Lower leg skin (tissue), 4 donors: Measurements from ENCODE around the gene TRAF2. TPM values are rescaled to one million over a fixed set of nuclear protein-coding genes. Genes with fewer than 3 reads are reported as not detected.
A peak's percentile ranks its signal among the peaks of the same experiment; 100 is the strongest.

Source experiments
- DNase-seq, 2 donors: peaks; one replicate each; pipeline ENCODE4 v3.0.0-alpha.2; 2019; ENCODE audit warnings: low spot score in 2 of 2
- H3K4me3 ChIP-seq: fragments of 200-600 bp; sonication (generic); 2 replicates; pipeline ENCODE4 v1.5.1; 2017; ENCODE audit warnings: mild to moderate bottlenecking, low read depth; ENCODE audit not compliant: poor library complexity, severe bottlenecking
- CTCF ChIP-seq, 3 donors: fragments of 450-650 bp; IDR thresholded peaks; one replicate each; pipeline ENCODE4 v1.5.1; 2016; ENCODE audit warnings: antibody characterized with exemption in 3 of 3, mild to moderate bottlenecking in 3 of 3, moderate library complexity in 2 of 3
- POLR2A ChIP-seq, 2 donors: fragments of 450-650 bp; IDR thresholded peaks; one replicate each; pipeline ENCODE4 v1.6.1; 2016 to 2017; ENCODE audit warnings: antibody characterized with exemption in 2 of 2, mild to moderate bottlenecking in 1 of 2, moderate library complexity in 1 of 2
- WGBS, 2 donors: methylation state at CpG; one replicate each; pipeline ENCODE4 v1.1.5; 2018; 5-methylcytosine and 5-hydroxymethylcytosine counted together
- intact Hi-C: fragments of 100-400 bp; cut with DNase I; formaldehyde crosslinking; loops from one replicate; pipeline ENCODE4 v1.15.0; 2023; ENCODE audit warnings: low total_unique reads
- total RNA-seq, 4 donors: library from RNA; depleted of rRNA; stranded (reverse); fragments of >200 nt; gene quantifications; one replicate each; pipeline ENCODE4 v1.1.0, GENCODE V29; 2016

TRAF2 gene
- total RNA-seq, 4 donors from 2014 or later = 13.2 to 16.7 (median 15.8) TPM

GRCh38 chr9:136947955-136948510 is 61.7 kb downstream of the TRAF2 start:
- intact Hi-C loops = loop anchor here (2.0 to 10.0 kb wide), 2 partner anchors 53 to 93 kb away; partner anchors contain the start of gene MAMDC4
- no peak for DNase-seq
- H3K4me3 ChIP-seq = no peak overlapping the region
- TF ChIP-seq CTCF (IDR thresholded peaks at IDR 0.05) (no peak), POLR2A (IDR thresholded peaks at IDR 0.05) (no peak)
- 34 to 39% methylated on average over 12 to 14 of the region's 15 CpGs for WGBS, 2 donors

- 14 to 22% methylated on average over 19 to 20 of the region's 22 CpGs for WGBS, 2 donors
- no peak for DNase-seq
- intact Hi-C loops = loop anchor here (2.0 to 10.0 kb wide), 2 partner anchors 55 to 95 kb away; partner anchors contain the start of gene MAMDC4
Observed at GRCh38 chr9:136949239-136949816, 63.0 kb downstream of the TRAF2 start.

GRCh38 chr9:136949817-136950655 is 63.7 kb downstream of the TRAF2 start:
- DNase-seq = peak; percentile 92 to 99
- H3K4me3 ChIP-seq = peak overlapping the region; percentile 33
- intact Hi-C loops = loop anchor here (2.0 to 10.0 kb wide), 2 partner anchors 55 to 95 kb away; partner anchors contain the start of gene MAMDC4
- WGBS, 2 donors = 2 to 17% methylated on average over 14 to 61 of the region's 63 CpGs
- TF ChIP-seq CTCF (IDR thresholded peaks at IDR 0.05) = no peak
- TF ChIP-seq POLR2A (IDR thresholded peaks at IDR 0.05) = no peak

More at GRCh38 chr9:136949239-136949816, 63.0 kb downstream of the TRAF2 start:
- H3K4me3 ChIP-seq = peak overlapping the region; percentile 33
- no peak for TF ChIP-seq POLR2A (IDR thresholded peaks at IDR 0.05)
- TF ChIP-seq CTCF (IDR thresholded peaks at IDR 0.05) = no peak

- TF ChIP-seq POLR2A (IDR thresholded peaks at IDR 0.05) (no peak), CTCF (IDR thresholded peaks at IDR 0.05) (no peak)
- no peak for DNase-seq
- 46 to 54% methylated on average over 9 of the region's 9 CpGs for WGBS, 2 donors
- H3K4me3 ChIP-seq = no peak overlapping the region
- intact Hi-C loops = no loop called here
Observed at GRCh38 chr9:136950656-136951276, 64.5 kb downstream of the TRAF2 start.

GRCh38 chr9:136951541-136952320 is 65.4 kb downstream of the TRAF2 start, which contains the start of gene LCN12:
LCN12 (plus strand) TSS chr9:136952273; CDS start chr9:136952328, 55 bp downstream.
- WGBS, 2 donors = 78 to 85% methylated on average over 9 to 14 of the region's 14 CpGs
- TF ChIP-seq POLR2A (IDR thresholded peaks at IDR 0.05) (no peak), CTCF (IDR thresholded peaks at IDR 0.05) (no peak)

More at GRCh38 chr9:136951541-136952320, 65.4 kb downstream of the TRAF2 start, which contains the start of gene LCN12:
- intact Hi-C loops = no loop called here
- H3K4me3 ChIP-seq = no peak within 1 kb of the TSS
- DNase-seq = no peak
